GM21737 (cell line): Measurements from ENCODE around the gene SAMD5.
"Not testable (repeated sequence)": the region's sequence is repeated elsewhere in the genome, so short reads cannot be mapped to it uniquely, and the experiment has no call there.

Experiments
- ATAC-seq: cut with Tn5 transposase; IDR thresholded peaks from one replicate; pipeline ENCODE4 v1.9.1; 2021; ENCODE audit warnings: mild to moderate bottlenecking, moderate library complexity; ENCODE audit not compliant: unreplicated experiment

SAMD5 gene

DNA sequence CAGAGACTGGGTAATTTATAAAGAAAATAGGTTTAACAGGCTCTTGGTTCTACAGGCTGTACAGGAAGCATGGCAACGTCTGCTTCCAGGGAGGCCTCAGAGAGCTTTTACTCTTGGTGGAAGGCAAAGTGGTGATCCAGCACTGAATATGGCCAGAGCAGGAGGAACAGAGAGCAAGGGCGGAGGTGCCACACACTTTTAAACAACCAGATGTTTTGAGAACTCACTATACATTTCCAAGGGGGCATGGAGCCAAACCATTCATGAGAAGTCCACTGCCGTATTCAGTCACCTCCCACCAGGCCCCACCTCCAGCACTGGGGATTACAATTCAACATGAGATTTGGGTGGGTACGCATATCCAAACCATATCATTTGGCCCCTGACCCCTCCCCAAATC is 18.7 kb downstream of the SAMD5 start:
- no peak for ATAC-seq

DNA sequence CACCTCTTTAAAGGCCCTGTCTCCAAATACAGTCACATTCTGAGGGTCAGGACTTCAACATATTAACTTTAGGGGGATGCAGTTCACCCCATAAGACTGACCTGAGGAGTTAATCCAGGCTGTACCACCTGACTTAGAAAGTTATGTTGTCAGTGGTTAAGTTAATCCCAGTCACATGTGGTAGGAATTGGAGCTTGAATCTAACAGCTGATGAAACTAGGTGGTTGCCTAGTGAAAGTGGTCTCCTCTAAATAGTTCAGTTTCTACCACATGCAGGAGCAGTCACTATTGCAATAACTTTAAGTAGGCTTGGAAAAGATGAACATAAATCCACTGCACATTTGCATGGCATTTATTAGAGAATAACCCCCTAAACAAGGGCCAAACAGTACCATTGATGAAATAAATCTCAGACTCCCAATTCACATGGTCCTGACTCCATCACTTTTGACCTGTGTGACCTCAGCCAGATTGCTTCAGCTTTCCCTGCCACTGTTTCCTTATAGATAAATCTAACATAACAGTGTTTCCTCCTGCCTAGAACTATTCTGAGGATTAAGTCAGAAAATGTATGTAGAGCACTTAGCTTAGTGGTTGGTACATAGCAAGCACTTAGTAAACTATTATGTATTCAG is 20.1 kb downstream of the SAMD5 start:
- ATAC-seq: no peak

DNA sequence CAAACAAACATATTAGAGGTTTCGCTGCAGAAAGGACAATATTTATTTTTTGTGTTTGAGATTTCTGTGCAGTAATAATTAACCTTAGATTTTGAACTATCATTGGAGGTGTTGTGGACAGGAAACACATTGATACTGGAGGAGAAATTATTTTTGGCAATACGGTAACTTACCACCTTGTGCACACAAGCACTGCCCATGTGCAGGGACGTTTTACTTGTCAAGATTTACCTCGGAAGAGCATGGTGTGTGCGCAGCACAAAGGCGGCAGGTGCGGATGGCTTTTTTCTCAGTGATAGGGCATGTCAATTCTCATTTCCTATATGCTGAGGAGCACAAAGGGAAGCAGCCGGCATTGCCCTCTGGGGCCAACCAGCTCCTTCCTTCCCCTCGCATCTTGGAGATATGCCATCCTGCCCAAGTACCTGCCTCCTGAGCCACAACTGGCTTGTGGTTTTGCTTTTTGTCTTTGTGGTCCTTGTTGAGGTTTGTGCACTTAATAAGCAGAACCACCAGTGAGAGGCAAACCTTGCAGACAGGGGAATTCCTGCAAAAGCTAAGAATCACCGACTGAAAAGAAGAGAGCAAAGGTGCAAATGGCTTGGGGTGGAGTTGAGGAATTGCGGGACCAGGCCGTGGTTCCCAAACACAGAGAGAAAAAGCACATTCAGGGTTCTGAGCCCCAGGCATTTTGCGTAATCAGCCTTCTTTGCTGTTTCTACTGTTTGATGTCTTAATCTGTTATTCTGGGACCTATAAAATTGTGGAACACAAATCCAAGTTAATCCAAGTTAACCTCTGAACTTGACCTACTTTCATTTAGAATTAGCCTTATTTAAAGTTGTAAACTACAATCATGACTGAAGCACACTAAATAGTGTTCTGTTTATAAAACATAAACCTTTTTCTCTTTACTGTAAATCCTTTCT is 21.9 kb downstream of the SAMD5 start:
- peak; percentile 60 for ATAC-seq

DNA sequence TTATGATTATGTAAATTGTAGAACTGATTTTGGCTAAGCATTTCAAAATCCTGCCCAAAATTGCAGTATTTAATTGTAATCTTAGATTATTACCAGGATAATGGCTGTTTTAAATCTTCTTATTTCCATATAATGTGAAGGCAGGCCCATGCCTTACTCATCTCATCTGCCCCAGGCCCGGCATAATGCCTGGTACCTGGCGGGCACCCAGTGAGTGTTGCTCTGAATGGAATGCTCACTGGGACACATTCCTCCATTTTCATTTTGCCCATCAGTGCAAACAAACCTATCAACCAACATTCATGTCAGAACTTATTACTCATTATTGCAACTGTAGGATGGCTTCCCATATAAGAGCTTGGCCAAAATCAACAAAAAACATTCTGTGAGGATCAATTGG is 22.8 kb downstream of the SAMD5 start:
- no peak for ATAC-seq

DNA sequence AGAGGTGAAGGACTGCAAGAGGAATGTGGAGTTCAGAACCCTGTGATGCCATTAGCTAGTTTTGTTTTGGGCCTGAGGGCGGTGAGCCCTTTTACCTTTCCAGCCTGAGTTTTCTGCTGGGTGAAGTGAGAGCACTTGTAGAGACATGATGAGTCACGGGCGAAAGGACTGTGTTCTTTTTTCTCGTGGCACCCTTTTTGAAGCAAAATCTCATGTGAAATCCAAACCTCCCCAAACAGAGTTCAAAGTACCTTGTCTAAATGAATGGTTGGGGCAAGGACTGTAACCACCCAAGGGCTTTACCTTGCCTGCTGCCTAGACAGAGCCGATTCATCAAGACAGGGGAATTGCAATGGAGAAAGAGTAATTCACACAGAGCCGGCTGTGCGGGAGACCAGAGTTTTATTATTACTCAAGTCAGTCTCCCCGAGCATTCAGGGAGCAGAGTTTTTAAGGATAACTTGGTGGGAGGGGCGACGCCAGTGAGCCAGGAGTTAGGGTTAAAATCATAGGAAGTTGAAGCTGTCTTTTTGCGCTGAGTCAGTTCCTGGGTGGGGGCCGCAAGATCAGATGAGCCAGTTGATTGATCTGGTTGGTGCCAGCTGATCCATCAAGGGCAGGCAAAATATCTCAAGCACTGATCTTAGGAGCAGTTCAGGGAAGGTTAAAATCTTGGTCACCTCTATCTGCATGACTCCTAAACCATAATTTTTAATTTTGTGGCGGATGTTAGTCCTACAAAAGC is 25.8 kb downstream of the SAMD5 start:
- ATAC-seq: no peak

DNA sequence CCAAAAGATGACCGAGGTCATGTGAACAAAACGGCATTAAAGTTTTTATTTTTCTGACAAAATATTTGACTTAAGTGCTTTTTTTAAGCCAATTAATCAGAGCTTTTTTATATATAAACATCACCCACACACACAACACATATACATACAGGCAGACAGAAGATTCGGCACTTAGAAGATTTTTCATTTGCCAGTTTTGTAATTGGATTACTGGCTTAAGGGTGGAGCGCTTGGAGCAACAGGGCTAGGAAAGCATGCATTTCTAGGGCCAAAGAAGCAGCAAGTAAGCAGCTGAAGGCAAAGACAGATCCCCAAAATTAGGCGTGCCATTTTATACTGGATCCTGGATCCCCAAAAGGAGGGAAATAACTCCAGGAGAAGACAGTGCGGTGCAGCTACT is 30.3 kb downstream of the SAMD5 start:
- no peak for ATAC-seq

DNA sequence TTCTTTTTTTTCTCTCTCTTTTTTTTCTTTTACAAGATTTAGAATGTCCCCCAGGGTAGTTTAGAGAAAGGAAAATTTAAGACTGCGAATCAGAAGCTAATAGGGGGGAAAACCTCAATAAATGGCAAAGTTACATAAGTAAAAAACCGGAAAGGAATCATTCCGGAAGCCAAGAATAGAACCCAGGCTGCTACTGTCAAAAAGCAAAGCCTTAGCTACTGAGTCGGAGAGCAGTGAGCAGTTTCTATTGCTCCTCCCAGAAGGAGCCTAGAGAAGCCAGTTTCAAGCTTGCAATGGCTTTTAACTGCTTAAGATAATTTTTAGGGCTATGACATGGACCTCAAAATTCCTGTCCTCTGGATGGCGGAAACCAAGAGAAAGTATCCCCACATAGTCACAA is 31.6 kb downstream of the SAMD5 start:
- ATAC-seq: no peak

DNA sequence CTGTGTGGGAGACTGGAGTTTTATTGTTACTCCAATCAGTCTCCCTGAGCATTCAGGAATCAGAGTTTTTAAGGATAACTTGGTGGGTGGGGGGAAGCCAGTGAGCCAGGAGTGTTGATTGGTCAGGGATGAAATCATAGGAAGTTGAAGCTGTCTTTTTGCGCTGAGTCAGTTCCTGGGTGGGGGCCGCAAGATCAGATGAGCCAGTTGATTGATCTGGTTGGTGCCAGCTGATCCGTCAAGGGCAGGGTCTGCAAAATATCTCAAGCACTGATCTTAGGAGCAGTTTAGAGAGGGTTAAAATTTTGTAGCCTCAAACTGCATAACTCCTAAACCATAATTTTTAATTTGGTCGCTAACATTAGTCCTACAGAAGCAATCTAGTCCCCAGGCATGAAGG is 33.9 kb downstream of the SAMD5 start:
- ATAC-seq: not testable (repeated sequence)

DNA sequence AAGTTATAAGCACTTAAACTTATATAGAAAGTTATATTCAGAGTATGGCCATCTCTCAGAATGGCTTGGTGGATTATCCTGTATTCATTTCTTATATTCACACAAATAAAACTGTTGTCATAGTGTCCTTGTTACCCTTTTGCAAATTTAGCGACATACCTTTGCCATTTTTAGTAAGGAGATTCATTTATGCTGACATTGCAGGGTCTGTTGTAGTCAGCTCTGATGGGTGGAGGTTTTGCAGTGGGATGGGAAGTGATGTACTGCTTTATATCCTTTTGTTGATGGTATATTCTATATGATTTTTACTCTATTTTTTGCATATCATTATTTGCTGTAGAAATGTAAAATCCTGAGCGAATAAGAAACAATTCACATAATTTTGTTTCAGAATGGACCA is 35.9 kb downstream of the SAMD5 start:
- ATAC-seq: no peak

DNA sequence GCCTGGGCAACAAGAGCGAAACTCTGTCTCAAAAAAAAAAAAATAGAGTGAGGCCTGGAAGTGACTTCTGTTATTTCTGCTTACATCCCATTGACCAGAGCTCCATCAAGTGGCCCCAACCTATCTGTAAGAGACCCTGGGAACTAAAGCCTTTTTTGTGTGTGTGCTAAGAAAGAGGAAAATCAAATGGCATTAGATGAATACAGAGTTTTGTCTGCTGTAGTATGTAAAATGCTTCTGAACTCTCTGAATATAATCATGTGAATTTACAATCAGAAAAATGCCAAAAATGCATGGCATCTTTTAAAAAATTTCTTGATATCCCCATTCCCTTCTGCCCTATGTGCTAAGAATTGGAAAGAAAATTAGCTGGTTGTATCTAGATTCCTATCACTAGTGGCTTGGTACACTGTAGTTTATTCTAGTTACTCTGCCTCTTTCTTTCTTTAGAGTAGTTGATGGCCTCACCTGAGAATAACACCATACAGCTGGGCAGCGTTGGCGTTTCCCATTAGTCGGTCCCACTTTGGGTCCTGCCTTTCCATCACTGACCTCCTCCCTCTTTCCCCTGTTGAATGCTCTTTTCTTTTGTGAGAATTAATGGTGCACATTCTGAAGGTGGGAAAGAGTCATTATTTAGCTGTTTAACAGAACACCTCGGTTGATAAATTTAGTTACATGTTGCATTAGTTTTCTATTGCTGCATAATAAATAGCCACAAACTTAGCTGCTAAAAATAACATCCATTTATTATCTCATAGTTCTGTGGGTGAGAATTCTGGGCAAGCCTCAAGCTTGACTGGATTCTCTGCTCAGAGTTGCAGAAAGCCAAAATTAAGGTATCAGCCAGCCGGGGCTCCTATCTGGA is 38.2 kb downstream of the SAMD5 start:
- no peak for ATAC-seq

DNA sequence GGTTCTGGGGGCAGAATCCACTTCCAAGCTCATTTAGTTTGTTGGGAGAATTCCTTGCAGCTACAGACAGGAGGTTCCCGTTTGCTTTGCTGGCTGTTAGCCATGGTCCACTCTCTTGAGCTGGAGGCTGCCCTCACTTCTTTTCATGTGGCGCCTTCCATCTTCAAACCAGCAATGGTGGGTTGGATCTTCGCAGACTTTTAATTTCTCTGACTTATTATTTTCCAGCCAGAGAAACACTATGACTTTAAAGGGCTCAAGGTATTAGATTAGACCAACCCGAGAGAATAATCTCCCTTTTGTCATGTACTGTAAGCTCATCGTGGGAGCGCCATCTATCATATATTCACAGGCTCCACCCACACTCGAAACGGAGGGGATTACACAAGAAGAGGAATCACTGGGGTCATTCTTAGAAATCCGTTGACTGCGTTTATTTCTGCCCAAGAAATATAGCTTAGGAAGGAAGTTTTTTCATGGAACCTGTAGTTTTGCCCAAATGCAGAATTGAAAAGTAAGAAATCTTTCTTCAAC is 38.9 kb downstream of the SAMD5 start:
- no peak for ATAC-seq

DNA sequence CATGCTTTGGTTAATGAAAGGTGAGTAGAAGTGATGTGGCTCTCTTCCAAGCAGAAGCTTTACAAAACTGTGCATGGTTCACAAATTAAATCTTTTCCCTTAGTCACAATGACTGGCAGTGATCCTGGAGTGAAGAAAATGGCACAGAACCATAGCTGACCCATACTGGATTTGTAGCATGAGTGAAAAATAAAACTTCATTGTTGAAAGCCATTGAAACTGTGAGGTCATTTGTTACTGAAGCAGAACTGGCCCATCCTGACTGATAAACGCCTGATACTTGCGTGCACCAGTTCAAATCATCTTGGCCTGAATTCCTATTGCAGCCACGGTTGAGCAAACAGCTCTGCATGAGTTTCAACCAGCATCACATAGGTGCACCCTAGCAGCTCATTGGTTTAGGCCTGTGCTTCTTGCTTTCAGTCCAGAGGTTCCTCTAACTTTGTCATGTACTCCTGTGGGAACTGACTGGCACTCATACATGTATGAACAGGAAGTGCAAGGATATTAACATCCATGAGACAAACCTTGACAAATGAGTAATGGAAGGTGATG is 40.5 kb downstream of the SAMD5 start:
- ATAC-seq: no peak

DNA sequence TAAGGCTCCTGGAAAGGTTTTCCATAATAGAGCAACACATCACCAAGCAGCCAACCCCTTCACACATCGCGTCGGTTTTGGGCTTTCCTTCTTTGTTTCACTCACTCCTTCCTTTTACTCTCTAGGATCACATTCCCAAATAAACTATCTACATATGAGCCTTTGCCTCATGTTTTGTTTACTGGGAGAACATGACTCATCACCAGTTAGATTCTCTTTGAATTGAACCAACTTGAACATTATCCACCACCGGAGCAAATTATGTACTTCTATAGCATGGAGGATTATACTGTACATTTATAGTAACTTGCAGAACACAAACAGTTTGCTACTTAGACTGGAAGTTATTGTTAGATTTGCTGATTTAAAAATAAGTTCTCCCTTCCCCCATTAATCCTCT is 41.0 kb downstream of the SAMD5 start:
- ATAC-seq: no peak

DNA sequence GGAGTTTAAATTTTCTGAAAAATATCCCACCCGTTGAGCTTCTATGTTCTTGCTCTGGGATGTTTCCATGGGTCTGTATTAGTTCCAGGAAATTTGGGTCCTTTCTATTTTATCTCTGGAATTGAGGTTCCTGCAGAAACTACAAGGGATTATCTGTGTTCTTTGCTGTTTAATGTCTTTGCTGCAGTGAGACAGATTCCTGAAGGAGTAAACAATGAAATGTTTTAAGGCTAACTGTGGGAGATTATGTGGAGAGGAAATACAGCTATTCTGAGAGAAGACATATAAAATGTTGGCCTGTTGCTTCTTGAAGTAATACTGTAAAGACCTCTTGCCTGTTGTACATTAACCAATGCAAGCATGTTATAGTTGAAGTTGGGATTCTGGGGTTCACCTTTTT is 43.5 kb downstream of the SAMD5 start:
- no peak for ATAC-seq

DNA sequence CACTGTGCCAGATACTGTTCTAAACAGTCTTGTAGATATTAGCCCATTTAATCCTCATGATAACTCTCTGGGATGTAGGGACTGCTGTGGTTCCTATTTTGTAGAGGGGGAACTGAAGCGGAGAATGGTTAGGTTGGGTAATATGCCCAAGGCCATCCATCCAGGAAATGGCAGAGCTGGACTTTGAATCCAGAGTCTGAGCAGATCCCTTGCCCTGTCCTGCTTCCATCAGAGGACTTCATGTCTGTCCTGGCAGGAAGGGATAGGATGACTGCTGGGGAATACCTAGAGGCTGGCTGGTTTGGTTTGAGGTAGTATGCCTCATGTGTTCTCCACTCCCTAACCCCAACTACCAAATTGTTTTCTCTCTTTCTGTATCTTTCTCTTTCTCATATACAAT is 44.6 kb downstream of the SAMD5 start:
- no peak for ATAC-seq

DNA sequence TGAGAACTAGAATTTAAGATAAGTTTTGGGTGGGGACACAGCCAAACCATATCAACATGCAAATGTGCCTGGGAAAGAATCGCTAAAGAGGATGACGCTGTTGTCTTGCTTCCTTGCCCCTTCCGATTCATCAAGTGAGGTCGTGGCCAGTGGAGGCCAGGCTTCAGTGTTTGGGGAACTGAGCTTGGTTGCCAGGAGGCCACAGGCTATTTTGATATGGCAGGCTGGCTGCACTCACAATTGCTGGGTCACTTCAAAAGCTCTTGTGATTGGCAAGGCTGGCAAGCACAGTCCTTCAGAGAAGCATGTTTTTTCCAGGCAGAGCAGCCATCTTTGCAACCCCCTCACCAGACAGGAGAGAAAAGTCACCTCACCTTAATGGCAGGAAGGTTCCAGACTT is 45.8 kb downstream of the SAMD5 start:
- ATAC-seq: no peak

DNA sequence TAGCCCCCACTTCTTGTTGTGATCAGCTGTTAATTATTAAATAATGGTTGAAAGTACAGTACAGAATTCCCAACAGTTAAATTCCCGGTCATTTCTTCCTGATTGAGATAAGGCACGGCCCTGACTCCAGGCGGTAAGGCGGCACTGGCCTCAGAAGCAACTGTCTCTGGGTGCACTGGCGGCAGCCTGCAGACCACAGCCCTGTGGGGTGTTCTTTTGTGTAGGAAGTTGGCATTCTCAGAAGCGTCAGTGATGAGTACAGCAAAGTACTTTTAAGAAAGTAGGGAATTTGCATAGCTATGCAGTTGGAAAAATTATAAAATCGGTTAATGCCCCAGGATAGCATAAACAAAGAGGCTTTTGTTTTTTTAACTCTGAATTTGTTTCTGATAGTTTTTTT is 50.5 kb downstream of the SAMD5 start:
- no peak for ATAC-seq

DNA sequence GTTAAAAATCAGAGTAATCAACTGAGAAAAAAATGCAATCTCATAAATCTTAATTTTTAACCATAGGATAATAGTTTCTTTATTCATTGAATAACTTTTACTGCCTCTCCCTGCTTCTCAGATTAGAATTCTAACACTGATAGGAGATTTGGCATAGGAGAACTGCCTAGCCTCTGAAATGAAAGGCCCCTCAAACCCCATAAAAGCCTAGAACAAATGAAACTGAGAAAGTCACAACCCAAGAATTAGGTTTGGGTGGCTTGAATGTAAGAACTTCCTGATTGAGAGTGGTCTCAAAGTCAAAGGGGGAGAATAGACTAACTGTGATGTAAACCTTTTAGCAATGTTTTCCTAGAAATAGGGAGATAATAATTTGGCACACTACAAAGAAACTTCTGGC is 52.2 kb downstream of the SAMD5 start:
- ATAC-seq: no peak

DNA sequence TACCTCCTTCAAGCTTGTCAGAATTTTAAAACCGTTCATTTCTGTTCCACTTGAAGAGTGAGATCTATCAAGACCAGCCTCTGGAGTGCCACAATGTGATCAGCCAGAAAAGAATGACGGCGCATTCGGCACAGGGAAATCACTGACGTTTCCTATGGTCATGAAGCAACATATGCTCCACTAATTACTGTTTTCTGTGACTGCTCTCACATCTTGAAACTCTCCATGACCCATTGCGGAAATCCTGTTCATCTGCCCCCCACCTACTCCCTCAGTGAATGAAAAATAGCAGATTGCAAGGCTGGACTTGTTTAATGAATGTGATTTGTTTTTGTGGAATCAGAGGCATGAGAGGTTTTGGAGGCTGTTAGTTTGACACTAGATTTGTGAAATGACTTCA is 53.2 kb downstream of the SAMD5 start:
- ATAC-seq: no peak

DNA sequence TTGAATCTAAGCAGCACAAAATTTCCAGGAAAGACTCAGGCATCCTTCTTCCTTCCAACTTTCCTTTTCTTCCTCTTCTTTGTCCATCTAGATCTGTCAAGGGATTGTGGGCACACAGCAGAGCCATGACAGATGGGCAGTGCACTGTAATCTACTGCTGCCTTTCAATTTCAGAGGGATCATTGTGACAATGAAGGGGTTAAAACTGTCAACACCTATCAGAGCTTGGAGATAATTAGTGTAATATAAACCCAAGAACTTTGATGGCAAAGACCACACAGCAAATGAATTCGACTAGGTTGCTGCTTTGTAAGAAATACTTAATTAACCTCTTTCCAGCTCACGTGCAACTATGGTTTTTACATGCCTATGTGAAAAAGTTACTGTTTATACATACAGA is 55.0 kb downstream of the SAMD5 start:
- ATAC-seq: no peak
